NCI-H460 (cell line): ENCODE results near the gene ALG1. TPM values are rescaled to one million over a fixed set of nuclear protein-coding genes. Genes with fewer than 3 reads are reported as not detected.

Experiments used
- DNase-seq: peaks from one replicate; pipeline ENCODE4 v3.0.0-alpha.2; 2016; ENCODE audit warnings: low read depth; ENCODE audit errors: extremely low read depth
- polyA plus RNA-seq: library from polyadenylated mRNA; depleted of rRNA; stranded (reverse); fragments of >200 nt; gene quantifications from 2 replicates; pipeline ENCODE4 v1.2.3, GENCODE V29; 2014; cell fraction: nucleus; rRNA removed
- total RNA-seq: library from RNA; depleted of rRNA; stranded (reverse); fragments of >200 nt; shearing (Covaris generic); gene quantifications from 2 replicates; pipeline ENCODE4 v1.2.3, GENCODE V29; 2014; rRNA removed

The ALG1 gene
- total RNA-seq: 21.6 and 22.0 TPM in 2 replicates
- 39.8 and 47.3 TPM in 2 replicates for polyA plus RNA-seq

- DNase-seq: peak; percentile 84
These were observed at the start of gene ALG1 for GRCh38 chr16:5071681-5072333. Gene ALG1, plus strand, starts transcription at chr16:5071843. Its CDS starts 7 bp downstream, at chr16:5071850.

- DNase-seq: no peak
These were observed 49.1 kb upstream of the ALG1 start for GRCh38 chr16:5022521-5022920.

GRCh38 chr16:5024632-5025031, 47.0 kb upstream of the ALG1 start:
- peak; percentile 20 for DNase-seq

GRCh38 chr16:5025171-5025632, 46.4 kb upstream of the ALG1 start:
- DNase-seq: no peak

- no peak for DNase-seq
These were observed 45.0 kb upstream of the ALG1 start for GRCh38 chr16:5026664-5027063.

- DNase-seq: no peak
These were observed 44.6 kb upstream of the ALG1 start for GRCh38 chr16:5027086-5027485.

- no peak for DNase-seq
These were observed 43.9 kb upstream of the ALG1 start for GRCh38 chr16:5027575-5028235.

GRCh38 chr16:5028950-5029475, 42.6 kb upstream of the ALG1 start:
- no peak for DNase-seq

GRCh38 chr16:5030251-5030870, 41.3 kb upstream of the ALG1 start:
- no peak for DNase-seq

GRCh38 chr16:5031601-5032000, 40.0 kb upstream of the ALG1 start:
- no peak for DNase-seq

GRCh38 chr16:5032748-5033167, 38.9 kb upstream of the ALG1 start:
- DNase-seq: no peak

GRCh38 chr16:5033256-5034166, 38.1 kb upstream of the ALG1 start, which contains the start of gene NAGPA:
Gene NAGPA, minus strand, starts transcription at chr16:5033935. Its CDS starts 21 bp downstream, at chr16:5033914.
- peak; percentile 77 for DNase-seq

GRCh38 chr16:5034167-5034523, 37.5 kb upstream of the ALG1 start:
- DNase-seq: no peak

- no peak for DNase-seq
These were observed 35.8 kb upstream of the ALG1 start for GRCh38 chr16:5035909-5036227.

- DNase-seq: no peak
These were observed 35.2 kb upstream of the ALG1 start for GRCh38 chr16:5036228-5037156.

- DNase-seq: no peak
These were observed 31.2 kb upstream of the ALG1 start for GRCh38 chr16:5040451-5040850.

- DNase-seq: no peak
These were observed 30.0 kb upstream of the ALG1 start for GRCh38 chr16:5041600-5042133.

- peak; percentile 27 for DNase-seq
These were observed 29.0 kb upstream of the ALG1 start for GRCh38 chr16:5042574-5043171.
